ENCODE measurements around the gene TBC1D32.

- TF ChIP-seq EZH2 (IDR thresholded peaks at IDR 0.05; ENCODE audit: insufficient read depth, poor library complexity, severe bottlenecking) (no peak), EZH2phosphoT487 (IDR thresholded peaks at IDR 0.05; ENCODE audit: insufficient read depth, low read depth) (no peak)
Measured at GRCh38 chr6:121247386-121247785, 86.9 kb downstream of the TBC1D32 start.

Data from GM23248 (cell line).